ENCODE measurements around the gene BTBD9.

BTBD9 gene

GRCh38 chr6:38387461-38387860 lies 252.3 kb downstream of the BTBD9 start:
- ChIA-PET POLR2A (no interaction called here), CTCF (no interaction called here)
- no peak for TF ChIP-seq CTCF (IDR thresholded peaks at IDR 0.05; ENCODE audit: insufficient read depth, low read length, missing control alignments)

GRCh38 chr6:38378801-38379200 lies 260.9 kb downstream of the BTBD9 start:
- H3K4me3 ChIP-seq (ENCODE audit: low read depth, low read length), result no peak overlapping the region
- no peak for TF ChIP-seq CTCF (IDR thresholded peaks at IDR 0.05; ENCODE audit: insufficient read depth, low read length, missing control alignments)
- no peak for DNase-seq (ENCODE audit: low read depth, low spot score)
- POLR2A ChIA-PET, result no interaction called here
- CTCF ChIA-PET, result interaction anchor here (1.0 to 1.5 kb wide), 2 partner anchors 12 to 42 kb away, joined by 3 to 4 read pairs; no protein-coding TSS in a partner anchor

More at GRCh38 chr6:38387461-38387860, 252.3 kb downstream of the BTBD9 start:
- no peak overlapping the region for H3K4me3 ChIP-seq (ENCODE audit: low read depth, low read length)
- no peak for DNase-seq (ENCODE audit: low read depth, low spot score)

- CTCF ChIA-PET, result interaction anchor here (1.0 kb wide), 1 partner anchor 118 kb away, joined by 3 read pairs; no protein-coding TSS in a partner anchor
Measured at GRCh38 chr6:38375937-38376336, 263.8 kb downstream of the BTBD9 start.

GRCh38 chr6:38375341-38375740 lies 264.4 kb downstream of the BTBD9 start:
- H3K4me3 ChIP-seq (ENCODE audit: low read depth, low read length), result no peak overlapping the region
- no peak for DNase-seq (ENCODE audit: low read depth, low spot score)
- no peak for TF ChIP-seq CTCF (IDR thresholded peaks at IDR 0.05; ENCODE audit: insufficient read depth, low read length, missing control alignments)
- ChIA-PET POLR2A (no interaction called here), CTCF (interaction anchor here (1.0 kb wide), 1 partner anchor 119 kb away, joined by 3 read pairs; no protein-coding TSS in a partner anchor)

More at GRCh38 chr6:38375937-38376336, 263.8 kb downstream of the BTBD9 start:
- DNase-seq (ENCODE audit: low read depth, low spot score), result no peak
- no peak overlapping the region for H3K4me3 ChIP-seq (ENCODE audit: low read depth, low read length)
- TF ChIP-seq CTCF (IDR thresholded peaks at IDR 0.05; ENCODE audit: insufficient read depth, low read length, missing control alignments), result no peak
- POLR2A ChIA-PET, result no interaction called here

DNA sequence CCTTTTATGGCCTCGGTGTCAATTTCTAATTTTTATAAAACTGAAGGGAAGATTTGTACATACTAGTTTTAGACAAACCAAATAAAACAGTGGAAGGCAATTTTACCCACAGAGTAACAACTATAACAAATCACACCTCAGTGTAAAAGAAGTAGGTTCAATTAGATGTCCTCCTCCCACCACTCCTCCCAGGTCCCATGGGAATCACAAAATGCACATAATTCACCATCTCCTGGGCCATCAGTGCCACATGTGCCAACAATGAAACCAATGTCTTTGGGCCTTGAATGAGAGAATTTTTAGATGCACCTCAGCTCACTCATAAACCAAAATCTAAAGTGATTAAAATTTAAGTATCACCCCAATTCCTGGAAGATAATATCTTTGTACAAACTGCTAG lies 267.8 kb downstream of the BTBD9 start:
- TF ChIP-seq CTCF (IDR thresholded peaks at IDR 0.05; ENCODE audit: insufficient read depth, low read length, missing control alignments), result no peak
- DNase-seq (ENCODE audit: low read depth, low spot score), result no peak
- no peak overlapping the region for H3K4me3 ChIP-seq (ENCODE audit: low read depth, low read length)
- CTCF ChIA-PET, result no interaction called here
- POLR2A ChIA-PET, result no interaction called here

DNA sequence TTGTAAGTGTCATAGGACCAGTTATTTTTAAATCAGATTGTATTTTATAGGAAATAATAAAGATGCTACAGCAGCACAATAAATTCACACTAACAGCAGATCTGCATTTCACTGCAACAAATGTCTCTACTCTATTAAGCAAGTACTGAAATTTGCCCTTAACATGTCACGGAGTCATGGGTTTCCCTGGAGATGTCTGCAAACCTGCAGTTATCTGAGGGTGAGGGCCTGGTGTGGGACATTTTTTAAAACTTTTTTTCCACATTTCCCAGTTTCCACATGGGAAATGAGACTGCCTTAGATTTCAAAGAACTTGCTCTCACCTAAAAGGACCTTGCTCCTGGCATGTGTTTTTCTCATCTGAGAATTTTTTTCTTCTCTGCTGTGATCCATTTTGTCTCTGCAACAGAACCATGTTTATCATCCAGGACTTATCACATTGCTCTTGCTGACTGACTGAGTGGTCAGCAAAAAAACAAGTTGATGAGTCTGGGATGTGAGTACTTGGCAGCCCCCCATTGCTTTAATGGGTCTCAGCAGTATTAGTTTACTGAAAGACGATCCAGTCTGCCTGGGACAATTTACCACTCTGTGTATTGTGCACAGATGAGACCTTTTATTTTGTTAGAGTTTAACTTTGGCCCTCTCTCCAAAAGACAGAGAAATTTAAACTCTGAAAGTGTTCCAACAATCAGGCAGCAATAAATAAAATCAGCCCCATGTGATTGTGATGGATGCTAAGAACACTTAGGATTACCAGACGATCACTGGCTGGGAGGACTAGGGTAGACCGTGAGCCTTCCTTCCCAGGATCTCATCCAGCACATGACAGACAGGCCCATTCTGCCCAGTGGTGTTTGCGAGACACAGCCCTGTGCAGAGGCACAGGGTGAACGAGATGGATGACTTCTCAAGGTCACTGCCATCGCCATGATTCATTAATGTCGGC lies 268.8 kb downstream of the BTBD9 start:
- H3K4me3 ChIP-seq (ENCODE audit: low read depth, low read length), result no peak overlapping the region
- ChIA-PET CTCF (interaction anchor here (0.6 to 0.9 kb wide), 2 partner anchors 55 to 123 kb away, joined by 3 read pairs; no protein-coding TSS in a partner anchor), POLR2A (no interaction called here)
- TF ChIP-seq CTCF (IDR thresholded peaks at IDR 0.05; ENCODE audit: insufficient read depth, low read length, missing control alignments), result no peak
- no peak for DNase-seq (ENCODE audit: low read depth, low spot score)

Data from AG04449 (cell line).